Body of pancreas (tissue), 4 donors: ENCODE measurements around the gene RCOR1.

ENCODE experiments used
- POLR2A ChIP-seq, 3 donors: fragments of 450-650 bp; IDR thresholded peaks; one replicate each; pipeline ENCODE4 v1.6.1; 2016; ENCODE audit warnings: antibody characterized with exemption in 3 of 3, mild to moderate bottlenecking in 2 of 3
- TF ChIP-seq, protein P1 (sequence below), 7 experiments: fragments of 450-650 bp in 4 of 7; fragments of 200-600 bp in 3 of 7; sonication (generic) in 3 of 7; IDR thresholded peaks; one replicate each; pipeline ENCODE4 v1.5.1; 2016 to 2019; ENCODE audit warnings: antibody characterized with exemption in 7 of 7

DNA sequence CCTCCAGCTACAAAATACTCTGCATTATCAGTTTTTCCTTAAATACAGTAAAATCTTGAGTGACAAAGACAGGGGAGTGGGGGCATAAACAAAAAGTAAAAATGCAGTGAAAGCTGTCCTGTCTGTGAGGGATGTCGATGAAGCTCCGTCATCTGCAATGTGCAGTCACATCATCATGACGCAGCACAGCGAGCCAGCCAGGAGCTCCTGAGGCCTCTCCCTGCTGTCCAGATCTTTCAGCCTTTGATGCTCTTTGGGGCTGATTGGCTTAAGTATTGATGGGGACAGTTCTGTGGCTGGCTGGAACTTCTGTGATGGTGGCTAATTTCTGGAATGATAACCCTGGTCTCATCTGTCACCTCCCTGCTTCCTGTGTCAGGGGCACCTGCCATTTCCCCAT is 130.2 kb downstream of the RCOR1 start:
- no peak for TF ChIP-seq POLR2A (IDR thresholded peaks at IDR 0.05)
- TF ChIP-seq, protein P1, sequence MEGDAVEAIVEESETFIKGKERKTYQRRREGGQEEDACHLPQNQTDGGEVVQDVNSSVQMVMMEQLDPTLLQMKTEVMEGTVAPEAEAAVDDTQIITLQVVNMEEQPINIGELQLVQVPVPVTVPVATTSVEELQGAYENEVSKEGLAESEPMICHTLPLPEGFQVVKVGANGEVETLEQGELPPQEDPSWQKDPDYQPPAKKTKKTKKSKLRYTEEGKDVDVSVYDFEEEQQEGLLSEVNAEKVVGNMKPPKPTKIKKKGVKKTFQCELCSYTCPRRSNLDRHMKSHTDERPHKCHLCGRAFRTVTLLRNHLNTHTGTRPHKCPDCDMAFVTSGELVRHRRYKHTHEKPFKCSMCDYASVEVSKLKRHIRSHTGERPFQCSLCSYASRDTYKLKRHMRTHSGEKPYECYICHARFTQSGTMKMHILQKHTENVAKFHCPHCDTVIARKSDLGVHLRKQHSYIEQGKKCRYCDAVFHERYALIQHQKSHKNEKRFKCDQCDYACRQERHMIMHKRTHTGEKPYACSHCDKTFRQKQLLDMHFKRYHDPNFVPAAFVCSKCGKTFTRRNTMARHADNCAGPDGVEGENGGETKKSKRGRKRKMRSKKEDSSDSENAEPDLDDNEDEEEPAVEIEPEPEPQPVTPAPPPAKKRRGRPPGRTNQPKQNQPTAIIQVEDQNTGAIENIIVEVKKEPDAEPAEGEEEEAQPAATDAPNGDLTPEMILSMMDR (IDR thresholded peaks at IDR 0.05) = no peak
